ENCODE data around the gene EYA3. TPM values are rescaled to one million over a fixed set of nuclear protein-coding genes. Genes with fewer than 3 reads are reported as not detected.

The EYA3 gene
- total RNA-seq, 1 donor from 2014 or later = 9.4 TPM

GRCh38 chr1:28074892-28075511 lies 13.4 kb downstream of the EYA3 start:
- DNase-seq (ENCODE audit: low spot score in 2 of 2) (no peak), FAIRE-seq (no peak)

- DNase-seq (ENCODE audit: low spot score in 2 of 2) (no peak), FAIRE-seq (no peak)
These were observed 14.5 kb downstream of the EYA3 start for GRCh38 chr1:28073867-28074266.

DNA sequence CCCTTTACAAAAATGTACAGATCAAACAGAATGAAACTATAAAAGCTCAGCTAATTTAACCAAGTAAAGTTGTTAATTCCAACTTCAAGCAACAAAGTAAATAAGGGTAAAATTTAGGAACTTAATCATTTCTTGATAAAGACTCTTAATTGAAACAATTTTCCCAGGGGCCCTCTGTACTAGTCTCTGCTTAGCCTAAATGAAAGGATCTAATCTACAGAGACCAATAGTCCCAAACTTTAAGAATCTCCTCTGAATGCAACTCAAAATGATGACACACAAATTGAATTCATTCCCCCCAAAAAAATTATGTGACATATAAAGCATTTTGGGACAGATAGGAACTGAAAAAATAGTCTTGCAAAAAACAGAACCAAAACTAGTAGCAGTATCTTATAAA lies 16.6 kb downstream of the EYA3 start:
- no peak for FAIRE-seq

GRCh38 chr1:28070725-28071593 lies 17.5 kb downstream of the EYA3 start:
- DNase-seq (ENCODE audit: low spot score in 2 of 2) (no peak), FAIRE-seq (no peak)

More for the DNA sequence above, 16.6 kb downstream of the EYA3 start:
- no peak for DNase-seq (ENCODE audit: low spot score in 2 of 2)

DNA sequence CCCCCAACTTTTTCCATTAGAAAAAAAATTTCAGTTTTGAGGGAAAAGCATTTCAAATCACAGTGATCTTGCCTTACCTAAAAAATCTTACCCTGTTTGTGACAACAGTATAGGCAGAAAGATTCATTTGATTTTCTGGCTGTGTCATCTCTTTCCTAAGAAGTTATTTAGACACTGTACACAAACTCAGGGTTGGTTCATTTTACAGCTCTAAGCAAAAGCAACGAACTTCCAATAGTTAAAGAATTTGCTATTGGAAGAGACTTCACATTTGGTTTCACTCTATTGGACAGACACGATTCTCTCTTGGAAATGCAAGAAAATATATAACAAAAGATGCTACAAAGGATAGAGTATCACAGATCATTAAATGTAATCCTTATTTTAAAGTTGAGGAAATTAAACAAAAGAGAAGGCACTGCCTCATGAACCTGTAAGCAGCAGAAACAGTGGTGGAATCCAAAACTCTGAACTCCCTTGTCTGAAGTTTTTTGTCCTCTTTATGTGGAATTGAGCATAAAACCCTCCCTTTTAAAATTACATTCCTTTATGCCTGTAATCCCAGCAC lies 20.8 kb downstream of the EYA3 start:
- no peak for DNase-seq (ENCODE audit: low spot score in 2 of 2)

GRCh38 chr1:28066393-28067154 lies 21.8 kb downstream of the EYA3 start:
- DNase-seq (ENCODE audit: low spot score in 2 of 2) = no peak
- peak; percentile 92 for FAIRE-seq

More for the DNA sequence above, 20.8 kb downstream of the EYA3 start:
- no peak for FAIRE-seq

DNA sequence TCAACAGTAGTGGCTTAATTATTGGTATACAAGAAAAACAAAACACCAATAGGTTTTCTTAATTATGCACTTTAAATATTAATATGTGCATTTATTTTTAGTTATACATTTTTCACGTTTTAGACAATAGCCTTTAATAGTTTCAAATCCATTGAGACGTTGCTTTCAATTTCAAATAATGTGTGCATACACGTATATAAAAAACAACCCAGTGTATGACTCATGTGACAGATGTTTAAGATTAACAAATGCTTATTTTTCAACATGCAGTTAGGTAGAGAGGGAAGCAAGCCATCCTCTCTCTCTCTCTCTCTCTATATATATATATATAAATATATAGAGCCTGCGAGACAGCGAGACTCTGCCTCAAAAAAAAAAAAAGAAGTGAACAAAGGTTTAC lies 24.3 kb downstream of the EYA3 start:
- DNase-seq (ENCODE audit: low spot score in 2 of 2) (no peak), FAIRE-seq (no peak)

- DNase-seq (ENCODE audit: low spot score in 2 of 2) = no peak
- FAIRE-seq = no peak
These were observed 25.6 kb downstream of the EYA3 start for GRCh38 chr1:28062806-28063205.

GRCh38 chr1:28058971-28059878 lies 29.2 kb downstream of the EYA3 start:
- DNase-seq (ENCODE audit: low spot score in 2 of 2) = no peak
- FAIRE-seq = no peak

GRCh38 chr1:28058168-28058567 lies 30.2 kb downstream of the EYA3 start:
- no peak for DNase-seq (ENCODE audit: low spot score in 2 of 2)
- FAIRE-seq = no peak

- DNase-seq (ENCODE audit: low spot score in 2 of 2) = no peak
- no peak for FAIRE-seq
These were observed 32.1 kb downstream of the EYA3 start for GRCh38 chr1:28056129-28056925.

GRCh38 chr1:28050776-28051175 lies 37.6 kb downstream of the EYA3 start:
- FAIRE-seq = no peak
- DNase-seq (ENCODE audit: low spot score in 2 of 2) = no peak

GRCh38 chr1:28046716-28047115 lies 41.7 kb downstream of the EYA3 start:
- no peak for DNase-seq (ENCODE audit: low spot score in 2 of 2)
- no peak for FAIRE-seq

- DNase-seq (ENCODE audit: low spot score in 2 of 2) (no peak), FAIRE-seq (no peak)
These were observed 42.6 kb downstream of the EYA3 start for GRCh38 chr1:28045777-28046176.

DNA sequence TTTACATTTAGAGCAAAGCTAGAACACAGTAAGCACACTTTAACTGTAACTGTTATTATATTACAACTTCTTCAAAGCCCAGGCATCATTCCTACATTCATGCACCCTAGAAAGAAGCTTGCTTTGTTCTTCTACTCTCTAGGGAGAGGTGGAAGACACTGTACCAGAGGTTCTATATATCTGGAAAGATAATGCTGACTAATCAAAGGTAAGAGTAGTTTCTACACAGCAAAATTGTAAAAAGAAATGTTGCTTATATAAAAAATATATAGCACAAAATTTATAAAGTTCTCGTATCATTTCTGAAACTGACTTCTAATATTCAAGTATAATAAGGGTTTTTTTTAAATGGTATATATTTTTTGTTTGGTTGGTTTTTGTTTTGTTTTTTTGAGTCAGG lies 44.0 kb downstream of the EYA3 start:
- no peak for FAIRE-seq
- no peak for DNase-seq (ENCODE audit: low spot score in 2 of 2)

GRCh38 chr1:28039341-28039740 lies 49.1 kb downstream of the EYA3 start:
- DNase-seq (ENCODE audit: low spot score in 2 of 2) (no peak), FAIRE-seq (no peak)

DNA sequence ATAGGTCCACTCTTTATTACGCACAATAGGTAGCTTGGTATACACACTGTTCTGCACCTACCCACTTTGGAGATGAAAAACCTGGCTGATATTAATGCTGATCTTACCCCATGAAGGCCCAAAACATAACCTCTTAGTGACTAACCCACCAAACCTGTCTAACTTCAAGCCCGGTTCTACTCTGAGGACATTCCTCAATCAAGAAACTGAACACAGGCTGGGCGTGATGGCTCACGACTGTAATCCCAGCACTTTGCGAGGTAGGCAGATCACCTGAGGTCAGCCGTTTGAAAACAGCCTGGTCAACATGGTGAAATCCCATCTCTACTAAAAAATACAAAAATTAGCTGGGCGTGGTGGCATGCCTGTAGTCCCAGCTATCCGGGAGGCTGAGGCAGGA lies 50.5 kb downstream of the EYA3 start:
- FAIRE-seq (no peak), DNase-seq (ENCODE audit: low spot score in 2 of 2) (no peak)

- FAIRE-seq = no peak
- DNase-seq (ENCODE audit: low spot score in 2 of 2) = no peak
These were observed 51.2 kb downstream of the EYA3 start for GRCh38 chr1:28037206-28037605.

DNA sequence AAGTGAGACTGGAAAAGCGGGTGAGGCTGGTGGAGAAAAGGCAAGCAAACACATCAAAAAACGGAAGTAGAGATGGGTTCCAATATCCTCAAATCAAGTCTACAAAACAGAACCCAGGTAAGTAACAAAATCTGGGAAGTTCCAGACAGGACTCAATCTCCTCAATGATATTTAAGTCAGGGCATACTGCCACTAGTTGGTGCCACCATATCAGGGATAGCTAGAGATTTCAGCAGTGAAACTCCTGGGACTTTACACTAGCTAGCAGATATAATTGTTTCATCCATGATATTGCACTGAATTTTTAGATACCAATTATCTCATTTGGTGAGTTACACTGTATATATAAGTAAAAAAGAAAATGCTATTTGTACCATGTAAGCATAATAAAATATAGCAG lies 52.0 kb downstream of the EYA3 start:
- DNase-seq (ENCODE audit: low spot score in 2 of 2) (no peak), FAIRE-seq (no peak)
